ENCODE results near the gene FXYD4.

Gene FXYD4

DNA sequence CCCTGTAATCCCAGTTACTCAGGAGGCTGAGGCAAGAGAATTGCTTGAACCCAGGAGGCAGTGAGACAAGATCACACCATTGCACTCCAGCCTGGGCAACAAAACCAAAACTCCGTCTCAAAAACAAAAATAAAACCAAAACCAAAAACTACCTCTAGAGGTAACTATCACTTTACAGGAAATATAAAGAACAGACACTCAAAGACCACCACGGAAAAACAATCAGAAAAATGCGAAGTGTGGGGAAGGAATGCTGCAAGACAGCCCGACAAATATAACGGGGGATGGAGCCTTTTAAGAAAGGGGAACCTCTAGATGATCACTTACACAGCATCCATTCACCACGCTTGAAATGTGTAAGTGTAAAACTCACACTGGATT lies 33.3 kb downstream of the FXYD4 start:
- no peak overlapping the region for H2AFZ ChIP-seq (ENCODE audit: low read length)
- peak overlapping the region; percentile 98 for H3K4me3 ChIP-seq (ENCODE audit: low read length, poor library complexity, severe bottlenecking)
- H3K9me2 ChIP-seq (replicated peaks; ENCODE audit: low read depth, low read length) = no peaks in the 10 kb centered on the region
- peaks cover 57% of the 10 kb centered on the region for H3K4me1 ChIP-seq (ENCODE audit: insufficient read depth, low read length, poor library complexity, severe bottlenecking)
- peaks cover 91% of the 10 kb centered on the region for H3K79me2 ChIP-seq (ENCODE audit: insufficient read depth, low read length)
- no peaks in the 10 kb centered on the region for H3K9me3 ChIP-seq (ENCODE audit: insufficient read depth, low read depth, low read length)
- TF ChIP-seq, protein P1, sequence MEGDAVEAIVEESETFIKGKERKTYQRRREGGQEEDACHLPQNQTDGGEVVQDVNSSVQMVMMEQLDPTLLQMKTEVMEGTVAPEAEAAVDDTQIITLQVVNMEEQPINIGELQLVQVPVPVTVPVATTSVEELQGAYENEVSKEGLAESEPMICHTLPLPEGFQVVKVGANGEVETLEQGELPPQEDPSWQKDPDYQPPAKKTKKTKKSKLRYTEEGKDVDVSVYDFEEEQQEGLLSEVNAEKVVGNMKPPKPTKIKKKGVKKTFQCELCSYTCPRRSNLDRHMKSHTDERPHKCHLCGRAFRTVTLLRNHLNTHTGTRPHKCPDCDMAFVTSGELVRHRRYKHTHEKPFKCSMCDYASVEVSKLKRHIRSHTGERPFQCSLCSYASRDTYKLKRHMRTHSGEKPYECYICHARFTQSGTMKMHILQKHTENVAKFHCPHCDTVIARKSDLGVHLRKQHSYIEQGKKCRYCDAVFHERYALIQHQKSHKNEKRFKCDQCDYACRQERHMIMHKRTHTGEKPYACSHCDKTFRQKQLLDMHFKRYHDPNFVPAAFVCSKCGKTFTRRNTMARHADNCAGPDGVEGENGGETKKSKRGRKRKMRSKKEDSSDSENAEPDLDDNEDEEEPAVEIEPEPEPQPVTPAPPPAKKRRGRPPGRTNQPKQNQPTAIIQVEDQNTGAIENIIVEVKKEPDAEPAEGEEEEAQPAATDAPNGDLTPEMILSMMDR (conservative IDR thresholded peaks at IDR 0.05; ENCODE audit: low read length) = no peak
- TF ChIP-seq EZH2phosphoT487 (IDR thresholded peaks at IDR 0.05; ENCODE audit: borderline replicate concordance) = no peak
- H3K27me3 ChIP-seq (ENCODE audit: insufficient read depth, low read length, poor library complexity, severe bottlenecking) = peaks cover 3% of the 10 kb centered on the region
- peak overlapping the region; percentile 91 for H3K4me2 ChIP-seq (ENCODE audit: low read depth, low read length, poor library complexity, severe bottlenecking)
- peaks cover 10% of the 10 kb centered on the region for H3K36me3 ChIP-seq (ENCODE audit: insufficient read depth, low read length)
- H4K20me1 ChIP-seq (ENCODE audit: insufficient read depth, low read length, poor library complexity, severe bottlenecking) = peaks cover 85% of the 10 kb centered on the region
- H3F3A ChIP-seq (ENCODE audit: low read depth) = peaks cover 3% of the 10 kb centered on the region; the same call in 1 of the 2 replicates
- H3K9ac ChIP-seq (ENCODE audit: low read depth, low read length, poor library complexity, severe bottlenecking) = peak overlapping the region; percentile 94

DNA sequence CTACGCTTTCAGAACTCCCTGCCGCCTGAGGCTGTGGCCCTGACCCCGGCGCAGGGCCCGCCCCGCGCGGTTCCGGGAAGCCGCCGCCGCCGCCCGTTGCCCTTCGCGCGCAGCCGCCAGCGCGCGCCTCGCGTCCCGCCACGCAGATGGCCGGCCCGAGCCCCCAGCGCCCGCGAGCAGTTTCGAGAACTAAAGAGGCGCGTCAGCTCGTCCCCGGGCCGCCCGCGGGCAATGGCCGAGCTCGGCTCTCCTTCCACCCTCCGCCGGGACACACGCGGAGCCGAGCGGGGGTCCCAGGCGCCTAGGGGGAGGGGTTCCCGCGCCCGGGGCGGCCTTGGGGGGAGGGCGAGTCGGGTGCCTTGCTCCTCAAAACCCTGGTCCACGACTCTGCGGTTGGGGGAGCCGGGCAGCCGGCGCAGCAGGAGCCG lies 35.7 kb downstream of the FXYD4 start:
- Histone ChIP-seq H4K20me1 (ENCODE audit: insufficient read depth, low read length, poor library complexity, severe bottlenecking) (peaks cover 61% of the 10 kb centered on the region), H3K9me3 (ENCODE audit: insufficient read depth, low read depth, low read length) (no peaks in the 10 kb centered on the region), H3K36me3 (ENCODE audit: insufficient read depth, low read length) (peaks cover 7% of the 10 kb centered on the region; the same call in 1 of the 2 replicates), H3K4me1 (ENCODE audit: insufficient read depth, low read length, poor library complexity, severe bottlenecking) (peaks cover 43% of the 10 kb centered on the region), H3F3A (ENCODE audit: low read depth) (peaks cover 3% of the 10 kb centered on the region; the same call in 1 of the 2 replicates), H2AFZ (ENCODE audit: low read length) (no peak overlapping the region), H3K9me2 (replicated peaks; ENCODE audit: low read depth, low read length) (no peaks in the 10 kb centered on the region), H3K9ac (ENCODE audit: low read depth, low read length, poor library complexity, severe bottlenecking) (peak overlapping the region; percentile 94), H3K4me3 (ENCODE audit: low read length, poor library complexity, severe bottlenecking) (peak overlapping the region; percentile 98), H3K27me3 (ENCODE audit: insufficient read depth, low read length, poor library complexity, severe bottlenecking) (peaks cover 3% of the 10 kb centered on the region), H3K79me2 (ENCODE audit: insufficient read depth, low read length) (peaks cover 77% of the 10 kb centered on the region), H3K4me2 (ENCODE audit: low read depth, low read length, poor library complexity, severe bottlenecking) (peak overlapping the region; percentile 91)
- TF ChIP-seq EZH2phosphoT487 (IDR thresholded peaks at IDR 0.05; ENCODE audit: borderline replicate concordance) = no peak

DNA sequence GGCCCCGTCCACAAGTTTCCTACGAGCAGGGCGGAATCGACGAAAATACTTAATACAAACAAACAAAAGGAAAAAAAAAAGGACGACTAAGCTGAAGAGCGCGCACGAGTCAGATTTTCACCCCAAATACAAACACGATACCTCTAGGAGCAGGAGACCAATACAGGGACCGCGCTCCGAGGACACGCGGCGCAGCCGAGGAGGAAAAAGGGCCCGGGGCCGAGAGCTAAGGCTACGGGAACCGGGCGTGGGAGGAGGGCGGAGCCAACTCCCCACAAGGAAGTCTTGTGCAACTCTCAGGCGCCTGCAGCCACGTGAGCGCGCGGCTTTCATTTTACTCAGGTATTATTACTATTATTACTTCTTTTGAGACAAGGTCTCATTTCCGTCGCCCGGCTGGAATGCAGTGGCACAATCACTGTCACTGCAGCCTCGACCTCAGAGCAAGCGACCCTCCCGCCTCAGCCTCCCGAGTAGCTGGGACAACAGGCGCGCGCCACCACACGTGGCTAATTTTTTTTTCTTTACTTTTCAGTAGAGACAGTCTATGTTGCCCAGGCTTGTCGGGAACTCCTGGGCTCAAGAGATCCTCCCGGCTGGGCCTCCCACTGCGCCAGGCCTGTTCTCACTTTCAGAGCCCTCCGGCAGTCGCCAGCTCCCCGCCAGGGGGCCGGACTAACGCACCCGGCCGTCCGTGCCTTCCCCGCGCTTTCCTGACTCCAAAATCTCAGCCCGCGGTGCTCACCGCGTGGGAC lies 36.3 kb downstream of the FXYD4 start:
- no peak overlapping the region for H2AFZ ChIP-seq (ENCODE audit: low read length)
- H3K27me3 ChIP-seq (ENCODE audit: insufficient read depth, low read length, poor library complexity, severe bottlenecking) = peaks cover 3% of the 10 kb centered on the region
- TF ChIP-seq, protein P1 (conservative IDR thresholded peaks at IDR 0.05; ENCODE audit: low read length) = peak; percentile 51
- TF ChIP-seq EZH2phosphoT487 (IDR thresholded peaks at IDR 0.05; ENCODE audit: borderline replicate concordance) = no peak
- H3K36me3 ChIP-seq (ENCODE audit: insufficient read depth, low read length) = peaks cover 7% of the 10 kb centered on the region; the same call in 1 of the 2 replicates
- H3K4me3 ChIP-seq (ENCODE audit: low read length, poor library complexity, severe bottlenecking) = peak overlapping the region; percentile 98
- peaks cover 37% of the 10 kb centered on the region for H3K4me1 ChIP-seq (ENCODE audit: insufficient read depth, low read length, poor library complexity, severe bottlenecking)
- peaks cover 71% of the 10 kb centered on the region for H3K79me2 ChIP-seq (ENCODE audit: insufficient read depth, low read length)
- no peaks in the 10 kb centered on the region for H3K9me3 ChIP-seq (ENCODE audit: insufficient read depth, low read depth, low read length)
- peaks cover 55% of the 10 kb centered on the region for H4K20me1 ChIP-seq (ENCODE audit: insufficient read depth, low read length, poor library complexity, severe bottlenecking)
- H3K4me2 ChIP-seq (ENCODE audit: low read depth, low read length, poor library complexity, severe bottlenecking) = peak overlapping the region; percentile 91
- peaks cover 3% of the 10 kb centered on the region; the same call in 1 of the 2 replicates for H3F3A ChIP-seq (ENCODE audit: low read depth)
- peak overlapping the region; percentile 94 for H3K9ac ChIP-seq (ENCODE audit: low read depth, low read length, poor library complexity, severe bottlenecking)
- H3K9me2 ChIP-seq (replicated peaks; ENCODE audit: low read depth, low read length) = no peaks in the 10 kb centered on the region
